Neural progenitor cell (in vitro differentiated cells): ENCODE measurements around the gene SRGAP2B.
"Not testable (repeated sequence)": the region's sequence is repeated elsewhere in the genome, so short reads cannot be mapped to it uniquely, and the experiment has no call there.

Source experiments
- EZH2 ChIP-seq: fragments of 200-600 bp; sonication (generic); IDR thresholded peaks from 2 replicates; pipeline ENCODE4 v1.6.1; 2017; ENCODE audit warnings: antibody characterized with exemption, mild to moderate bottlenecking, moderate library complexity
- EZH2phosphoT487 ChIP-seq: fragments of 200-600 bp; sonication (generic); IDR thresholded peaks from 2 replicates; pipeline ENCODE4 v1.6.1; 2017; ENCODE audit warnings: antibody characterized with exemption
- TF ChIP-seq, protein P1 (sequence below): fragments of 200-600 bp; sonication (generic); IDR thresholded peaks from 2 replicates; pipeline ENCODE4 v1.5.1; 2017; ENCODE audit warnings: antibody characterized with exemption, mild to moderate bottlenecking

DNA sequence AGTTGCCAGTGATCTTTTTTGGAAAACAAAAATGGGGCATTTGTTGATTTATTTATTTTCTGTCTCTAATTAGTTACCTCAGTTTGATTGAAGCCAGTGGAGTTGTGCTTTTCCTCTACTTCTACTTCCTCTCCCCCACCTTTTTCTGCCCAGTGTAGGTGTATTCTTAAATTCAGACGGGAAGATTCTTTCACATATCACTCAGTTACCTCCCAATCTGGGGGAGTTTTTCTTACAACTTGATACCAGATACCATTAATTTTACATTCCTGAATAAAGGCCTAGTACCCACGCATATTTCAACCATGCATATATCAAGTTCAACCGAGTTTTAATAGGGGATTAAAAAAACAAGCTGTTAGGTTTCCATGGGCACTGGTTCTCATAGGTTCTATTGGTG lies 16.5 kb upstream of the SRGAP2B start:
- TF ChIP-seq, protein P1, sequence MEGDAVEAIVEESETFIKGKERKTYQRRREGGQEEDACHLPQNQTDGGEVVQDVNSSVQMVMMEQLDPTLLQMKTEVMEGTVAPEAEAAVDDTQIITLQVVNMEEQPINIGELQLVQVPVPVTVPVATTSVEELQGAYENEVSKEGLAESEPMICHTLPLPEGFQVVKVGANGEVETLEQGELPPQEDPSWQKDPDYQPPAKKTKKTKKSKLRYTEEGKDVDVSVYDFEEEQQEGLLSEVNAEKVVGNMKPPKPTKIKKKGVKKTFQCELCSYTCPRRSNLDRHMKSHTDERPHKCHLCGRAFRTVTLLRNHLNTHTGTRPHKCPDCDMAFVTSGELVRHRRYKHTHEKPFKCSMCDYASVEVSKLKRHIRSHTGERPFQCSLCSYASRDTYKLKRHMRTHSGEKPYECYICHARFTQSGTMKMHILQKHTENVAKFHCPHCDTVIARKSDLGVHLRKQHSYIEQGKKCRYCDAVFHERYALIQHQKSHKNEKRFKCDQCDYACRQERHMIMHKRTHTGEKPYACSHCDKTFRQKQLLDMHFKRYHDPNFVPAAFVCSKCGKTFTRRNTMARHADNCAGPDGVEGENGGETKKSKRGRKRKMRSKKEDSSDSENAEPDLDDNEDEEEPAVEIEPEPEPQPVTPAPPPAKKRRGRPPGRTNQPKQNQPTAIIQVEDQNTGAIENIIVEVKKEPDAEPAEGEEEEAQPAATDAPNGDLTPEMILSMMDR: not testable (repeated sequence)
- TF ChIP-seq EZH2phosphoT487, EZH2: not testable (repeated sequence)
